Breast epithelium (tissue), 4 donors: Measurements from ENCODE around the gene SOCS1. TPM values are rescaled to one million over a fixed set of nuclear protein-coding genes. Genes with fewer than 3 reads are reported as not detected.
A peak's percentile ranks its signal among the peaks of the same experiment; 100 is the strongest.

Source experiments
- DNase-seq, 2 donors: peaks; one replicate each; pipeline ENCODE4 v3.0.0-alpha.2; 2019; ENCODE audit warnings: low spot score in 2 of 2
- H3K27ac ChIP-seq, 2 donors: fragments of 200-600 bp; sonication (generic) in 1 of 2; one replicate each; pipeline ENCODE4 v1.5.1; 2016 to 2019; ENCODE audit warnings: mild to moderate bottlenecking in 1 of 2
- H3K27me3 ChIP-seq, 2 donors: fragments of 200-600 bp; sonication (generic) in 1 of 2; one replicate each; pipeline versions ENCODE4 v1.5.1 to v1.6.0; 2017 to 2019; ENCODE audit warnings: control low read depth in 1 of 2, mild to moderate bottlenecking in 1 of 2
- H3K36me3 ChIP-seq: fragments of 200-600 bp; one replicate; pipeline ENCODE4 v1.5.1; 2019
- H3K4me1 ChIP-seq, 2 donors: fragments of 200-600 bp; sonication (generic); one replicate each; pipeline ENCODE4 v1.5.1; 2016 to 2019; ENCODE audit warnings: control low read depth in 1 of 2
- H3K4me3 ChIP-seq, 3 donors: fragments of 200-600 bp; sonication (generic); 1 replicate in 2 of 3; 2 replicates in 1 of 3; pipeline ENCODE4 v1.5.1; 2016 to 2019; ENCODE audit warnings: mild to moderate bottlenecking in 3 of 3, moderate library complexity in 2 of 3
- H3K9me3 ChIP-seq, 2 donors: fragments of 200-600 bp; sonication (generic) in 1 of 2; one replicate each; pipeline ENCODE4 v1.5.1; 2016 to 2019; ENCODE audit warnings: control low read depth in 1 of 2
- POLR2A ChIP-seq: fragments of 450-650 bp; IDR thresholded peaks from one replicate; pipeline ENCODE4 v1.6.1; 2016; ENCODE audit warnings: antibody characterized with exemption, mild to moderate bottlenecking, moderate library complexity
- POLR2AphosphoS5 ChIP-seq, 3 donors: sonication (generic); formaldehyde crosslinking; IDR thresholded peaks; one replicate each; pipeline ENCODE4 v1.6.1; 2017; ENCODE audit warnings: antibody characterized with exemption in 3 of 3
- intact Hi-C: fragments of 100-400 bp; cut with DNase I; formaldehyde crosslinking; loops from one replicate; pipeline ENCODE4 v1.15.1; 2023; ENCODE audit warnings: low total_unique reads
- total RNA-seq, 3 donors: library from RNA; depleted of rRNA; stranded (reverse); fragments of >200 nt; gene quantifications; one replicate each; pipeline ENCODE4 v1.1.0, GENCODE V29; 2016
- TF ChIP-seq, protein P1 (sequence below), 3 donors: fragments of 450-650 bp; IDR thresholded peaks; one replicate each; pipeline ENCODE4 v1.5.1; 2016 to 2017; ENCODE audit warnings: antibody characterized with exemption in 3 of 3, mild to moderate bottlenecking in 3 of 3, moderate library complexity in 3 of 3

SOCS1 gene
- total RNA-seq, 3 donors from 2014 or later: 4.1 to 9.0 (median 5.6) TPM

DNA sequence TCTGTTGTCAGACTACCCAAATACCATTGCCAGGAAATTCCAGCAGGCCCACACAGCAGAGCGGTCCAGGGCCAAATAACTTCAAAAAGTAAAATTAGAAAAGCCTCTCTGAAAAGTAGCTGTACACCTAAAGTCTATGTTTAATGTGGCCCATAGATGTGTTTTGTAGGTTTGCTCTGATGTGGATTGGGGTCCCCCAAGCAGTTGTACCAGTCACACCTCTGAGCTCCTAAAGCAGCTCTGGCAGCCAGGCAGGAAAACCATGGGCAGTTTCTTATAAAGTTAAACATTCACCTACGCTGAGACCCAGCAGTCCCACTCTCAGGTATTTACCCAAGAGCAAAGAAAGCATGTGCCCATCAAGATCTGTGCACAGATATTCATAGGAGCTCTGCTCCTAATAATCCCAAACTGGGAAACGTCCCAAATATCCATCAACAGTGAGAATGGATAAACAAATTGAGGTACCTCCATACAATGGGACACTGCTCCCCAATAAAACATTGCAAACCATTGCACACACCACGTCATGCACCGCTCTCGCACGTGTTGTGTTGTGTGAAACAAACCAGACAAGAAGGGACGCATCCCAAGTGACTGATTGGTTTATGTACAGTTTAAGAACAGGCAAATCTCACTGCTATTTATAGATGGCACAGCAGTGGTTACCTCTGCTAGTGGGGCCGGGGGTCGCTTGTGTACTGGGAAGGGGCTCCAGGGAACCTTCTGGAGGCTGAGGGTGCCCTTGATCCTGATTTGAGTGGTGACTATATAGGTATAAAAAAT lies 40.9 kb upstream of the SOCS1 start:
- no peaks in the 10 kb centered on the region for H3K36me3 ChIP-seq
- peak overlapping the region; percentile 11 to 61 for H3K27ac ChIP-seq
- H3K9me3 ChIP-seq: no peaks in the 10 kb centered on the region
- H3K4me1 ChIP-seq: peaks cover 0 to 11% of the 10 kb centered on the region in 2 donors
- H3K27me3 ChIP-seq: no peaks in the 10 kb centered on the region
- DNase-seq: no peak
- intact Hi-C loops: no loop called here
- TF ChIP-seq POLR2A: no peak
- TF ChIP-seq POLR2AphosphoS5 (IDR thresholded peaks at IDR 0.05): no peak
- peak overlapping the region in 2 of 3 donors; percentile 40 to 59 for H3K4me3 ChIP-seq

DNA sequence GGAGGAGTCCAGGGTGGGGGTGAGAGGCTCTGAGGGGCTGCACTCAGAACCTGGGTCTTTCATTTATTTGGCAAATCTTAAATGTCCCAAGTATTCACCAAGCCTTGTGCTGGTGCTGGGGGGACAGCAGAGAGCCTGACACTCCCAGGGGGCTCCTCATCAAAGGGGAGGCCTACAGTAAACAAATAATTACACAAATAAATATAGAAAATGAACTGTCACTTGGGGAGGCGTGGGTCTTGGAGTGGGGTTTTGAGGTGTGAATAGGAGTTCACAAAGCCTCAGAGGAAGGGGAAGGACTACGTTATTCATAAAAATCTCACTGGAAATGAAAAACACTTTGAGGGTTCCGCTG lies 40.3 kb upstream of the SOCS1 start:
- Histone ChIP-seq H3K27me3 (no peaks in the 10 kb centered on the region), H3K4me3 (no peak overlapping the region), H3K36me3 (no peaks in the 10 kb centered on the region), H3K27ac (no peak overlapping the region), H3K4me1 (peaks cover 0 to 11% of the 10 kb centered on the region in 2 donors), H3K9me3 (no peaks in the 10 kb centered on the region)
- intact Hi-C loops: no loop called here
- DNase-seq: no peak
- TF ChIP-seq, protein P1, sequence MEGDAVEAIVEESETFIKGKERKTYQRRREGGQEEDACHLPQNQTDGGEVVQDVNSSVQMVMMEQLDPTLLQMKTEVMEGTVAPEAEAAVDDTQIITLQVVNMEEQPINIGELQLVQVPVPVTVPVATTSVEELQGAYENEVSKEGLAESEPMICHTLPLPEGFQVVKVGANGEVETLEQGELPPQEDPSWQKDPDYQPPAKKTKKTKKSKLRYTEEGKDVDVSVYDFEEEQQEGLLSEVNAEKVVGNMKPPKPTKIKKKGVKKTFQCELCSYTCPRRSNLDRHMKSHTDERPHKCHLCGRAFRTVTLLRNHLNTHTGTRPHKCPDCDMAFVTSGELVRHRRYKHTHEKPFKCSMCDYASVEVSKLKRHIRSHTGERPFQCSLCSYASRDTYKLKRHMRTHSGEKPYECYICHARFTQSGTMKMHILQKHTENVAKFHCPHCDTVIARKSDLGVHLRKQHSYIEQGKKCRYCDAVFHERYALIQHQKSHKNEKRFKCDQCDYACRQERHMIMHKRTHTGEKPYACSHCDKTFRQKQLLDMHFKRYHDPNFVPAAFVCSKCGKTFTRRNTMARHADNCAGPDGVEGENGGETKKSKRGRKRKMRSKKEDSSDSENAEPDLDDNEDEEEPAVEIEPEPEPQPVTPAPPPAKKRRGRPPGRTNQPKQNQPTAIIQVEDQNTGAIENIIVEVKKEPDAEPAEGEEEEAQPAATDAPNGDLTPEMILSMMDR (IDR thresholded peaks at IDR 0.05): no peak
- TF ChIP-seq POLR2AphosphoS5 (IDR thresholded peaks at IDR 0.05) (no peak), POLR2A (no peak)

DNA sequence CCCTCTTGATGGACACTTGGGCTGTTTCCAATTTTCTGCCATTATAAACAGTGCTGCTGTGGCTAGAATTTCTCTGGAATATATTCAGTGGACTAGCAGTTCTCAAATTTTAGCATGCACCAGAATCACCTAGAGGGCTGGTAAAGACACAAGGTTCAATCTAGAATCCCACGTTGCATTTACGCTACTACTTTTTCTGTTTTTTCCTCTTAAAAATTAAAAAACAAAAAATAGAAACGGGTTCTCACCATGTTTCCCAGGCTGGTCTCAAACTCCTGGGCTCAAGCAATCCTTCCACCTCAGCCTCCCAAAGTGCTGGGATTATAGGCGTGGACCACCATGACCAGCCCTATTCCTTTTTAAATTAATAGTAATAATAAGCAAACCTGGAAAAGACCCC lies 39.7 kb upstream of the SOCS1 start:
- TF ChIP-seq POLR2A (no peak), POLR2AphosphoS5 (IDR thresholded peaks at IDR 0.05) (no peak)
- TF ChIP-seq, protein P1 (IDR thresholded peaks at IDR 0.05): no peak
- intact Hi-C loops: no loop called here
- no peaks in the 10 kb centered on the region for H3K36me3 ChIP-seq
- no peak overlapping the region for H3K27ac ChIP-seq
- no peak overlapping the region for H3K4me3 ChIP-seq
- H3K9me3 ChIP-seq: no peaks in the 10 kb centered on the region
- H3K4me1 ChIP-seq: peaks cover 0 to 11% of the 10 kb centered on the region in 2 donors
- no peak for DNase-seq
- H3K27me3 ChIP-seq: no peaks in the 10 kb centered on the region

DNA sequence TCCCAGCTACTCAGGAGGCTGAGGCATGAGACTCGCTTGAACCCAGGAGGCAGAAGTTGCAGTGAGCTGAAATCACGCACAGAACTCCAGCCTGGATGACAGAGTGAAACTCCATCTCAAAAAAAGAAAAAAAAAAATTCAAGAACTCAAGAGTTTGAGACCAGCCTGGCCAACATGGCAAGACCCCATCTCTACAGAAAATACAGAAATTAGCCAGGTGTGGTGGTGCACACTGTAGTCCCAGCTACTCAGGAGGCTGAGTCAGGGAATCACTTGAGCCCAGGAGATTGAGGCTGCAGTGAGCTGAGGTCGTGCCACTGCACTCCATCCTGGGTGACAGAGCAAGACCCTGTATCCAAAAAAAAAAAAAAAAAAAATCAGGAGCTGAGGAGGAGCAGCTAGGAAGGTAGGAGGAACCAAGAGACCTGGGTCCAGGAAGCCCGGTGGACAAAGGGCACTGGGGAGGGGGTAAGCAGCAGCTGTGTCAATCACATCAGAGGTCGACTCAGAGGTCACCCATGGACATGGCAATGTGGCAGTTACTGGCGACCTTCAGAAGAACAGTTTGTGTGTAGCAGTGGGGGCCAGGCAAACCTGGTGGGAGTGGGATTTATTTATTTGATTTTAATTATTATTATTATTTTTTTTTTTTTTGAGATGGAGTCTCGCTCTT lies 36.2 kb upstream of the SOCS1 start:
- Histone ChIP-seq H3K36me3 (no peaks in the 10 kb centered on the region), H3K9me3 (no peaks in the 10 kb centered on the region), H3K4me3 (no peak overlapping the region), H3K27ac (no peak overlapping the region), H3K4me1 (peaks cover 0 to 6% of the 10 kb centered on the region in 2 donors), H3K27me3 (no peaks in the 10 kb centered on the region)
- TF ChIP-seq POLR2AphosphoS5 (IDR thresholded peaks at IDR 0.05) (no peak), POLR2A (no peak)
- TF ChIP-seq, protein P1 (IDR thresholded peaks at IDR 0.05): no peak
- no peak for DNase-seq
- intact Hi-C loops: no loop called here

DNA sequence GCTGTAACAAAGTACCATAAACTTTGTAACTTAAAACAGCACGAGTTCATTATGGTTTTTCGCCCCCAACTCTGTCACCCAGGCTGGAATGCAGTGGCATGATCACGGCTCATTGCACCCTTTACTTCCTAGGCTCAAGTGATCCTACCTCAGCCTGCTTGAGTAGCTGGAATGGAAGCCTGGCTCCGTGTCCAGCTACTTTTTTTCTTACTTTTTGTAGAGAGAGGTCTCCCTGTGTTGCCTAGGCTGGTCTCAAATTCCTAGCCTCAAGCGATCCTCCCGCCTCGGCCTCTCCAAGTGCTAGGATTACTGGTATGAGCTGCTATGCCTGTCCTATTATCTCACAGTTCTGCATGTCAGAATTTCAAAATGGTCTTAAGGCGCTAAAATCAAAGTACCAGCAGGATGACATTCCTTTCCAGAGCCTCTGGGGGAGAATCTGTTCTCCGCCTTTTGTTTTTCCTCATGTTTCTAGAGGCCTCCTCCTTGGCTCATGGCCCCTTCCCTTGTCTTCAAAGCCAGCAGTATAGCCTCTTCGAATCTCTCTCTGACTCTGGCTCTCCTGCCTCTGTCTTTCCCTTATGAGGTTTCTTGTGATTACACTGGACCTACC lies 35.2 kb upstream of the SOCS1 start:
- TF ChIP-seq POLR2A (no peak), POLR2AphosphoS5 (IDR thresholded peaks at IDR 0.05) (no peak)
- TF ChIP-seq, protein P1 (IDR thresholded peaks at IDR 0.05): no peak
- Histone ChIP-seq H3K27ac (no peak overlapping the region), H3K36me3 (no peaks in the 10 kb centered on the region), H3K4me3 (no peak overlapping the region), H3K27me3 (no peaks in the 10 kb centered on the region), H3K9me3 (no peaks in the 10 kb centered on the region), H3K4me1 (no peaks in the 10 kb centered on the region)
- intact Hi-C loops: no loop called here
- no peak for DNase-seq
